Mesenteric fat pad (tissue), 1 donor: ENCODE results near the gene MYO18B. TPM values are rescaled to one million over a fixed set of nuclear protein-coding genes. Genes with fewer than 3 reads are reported as not detected.

Experiments
- DNase-seq: peaks from one replicate; pipeline ENCODE4 v3.0.0-alpha.2; 2020; ENCODE audit warnings: low spot score
- total RNA-seq: library from RNA; stranded (reverse); fragmentation: NEBNext Ultra II Directional; extraction: Animal tissue kit (Norgen Biotek cat#: 25700); gene quantifications from one replicate; pipeline ENCODE4 v1.2.1, GENCODE V29; 2021
- donor health status: DM: yes; HTN: yes; CAD: no.

Gene MYO18B
- total RNA-seq, 1 donor from 2014 or later, result 0.10 TPM

- no peak for DNase-seq
These were observed 6.2 kb downstream of the MYO18B start for GRCh38 chr22:25748140-25748539.

GRCh38 chr22:25748704-25749103 is 6.7 kb downstream of the MYO18B start:
- DNase-seq, result no peak

- no peak for DNase-seq
These were observed 7.6 kb downstream of the MYO18B start for GRCh38 chr22:25749420-25750169.

GRCh38 chr22:25750569-25751173 is 8.7 kb downstream of the MYO18B start:
- no peak for DNase-seq

- DNase-seq, result no peak
These were observed 9.2 kb downstream of the MYO18B start for GRCh38 chr22:25751174-25751581.

GRCh38 chr22:25752615-25753214 is 10.7 kb downstream of the MYO18B start:
- no peak for DNase-seq

- no peak for DNase-seq
These were observed 11.3 kb downstream of the MYO18B start for GRCh38 chr22:25753252-25753651.

GRCh38 chr22:25754527-25755202 is 12.7 kb downstream of the MYO18B start:
- no peak for DNase-seq

- no peak for DNase-seq
These were observed 15.7 kb downstream of the MYO18B start for GRCh38 chr22:25757686-25758085.

- DNase-seq, result no peak
These were observed 16.3 kb downstream of the MYO18B start for GRCh38 chr22:25758316-25758715.

- DNase-seq, result no peak
These were observed 17.8 kb downstream of the MYO18B start for GRCh38 chr22:25759825-25760231.

- no peak for DNase-seq
These were observed 18.3 kb downstream of the MYO18B start for GRCh38 chr22:25760294-25760693.

- no peak for DNase-seq
These were observed 19.0 kb downstream of the MYO18B start for GRCh38 chr22:25760848-25761595.

GRCh38 chr22:25762147-25762546 is 20.2 kb downstream of the MYO18B start:
- DNase-seq, result no peak

- no peak for DNase-seq
These were observed 21.3 kb downstream of the MYO18B start for GRCh38 chr22:25763239-25763777.

- DNase-seq, result no peak
These were observed 22.5 kb downstream of the MYO18B start for GRCh38 chr22:25764270-25765015.

GRCh38 chr22:25765016-25765367 is 23.0 kb downstream of the MYO18B start:
- DNase-seq, result no peak

GRCh38 chr22:25765801-25766200 is 23.8 kb downstream of the MYO18B start:
- DNase-seq, result no peak

GRCh38 chr22:25766418-25766817 is 24.4 kb downstream of the MYO18B start:
- DNase-seq, result no peak

- no peak for DNase-seq
These were observed 28.3 kb downstream of the MYO18B start for GRCh38 chr22:25770333-25770732.
